ENCODE measurements around the gene PRSS50.

DNA sequence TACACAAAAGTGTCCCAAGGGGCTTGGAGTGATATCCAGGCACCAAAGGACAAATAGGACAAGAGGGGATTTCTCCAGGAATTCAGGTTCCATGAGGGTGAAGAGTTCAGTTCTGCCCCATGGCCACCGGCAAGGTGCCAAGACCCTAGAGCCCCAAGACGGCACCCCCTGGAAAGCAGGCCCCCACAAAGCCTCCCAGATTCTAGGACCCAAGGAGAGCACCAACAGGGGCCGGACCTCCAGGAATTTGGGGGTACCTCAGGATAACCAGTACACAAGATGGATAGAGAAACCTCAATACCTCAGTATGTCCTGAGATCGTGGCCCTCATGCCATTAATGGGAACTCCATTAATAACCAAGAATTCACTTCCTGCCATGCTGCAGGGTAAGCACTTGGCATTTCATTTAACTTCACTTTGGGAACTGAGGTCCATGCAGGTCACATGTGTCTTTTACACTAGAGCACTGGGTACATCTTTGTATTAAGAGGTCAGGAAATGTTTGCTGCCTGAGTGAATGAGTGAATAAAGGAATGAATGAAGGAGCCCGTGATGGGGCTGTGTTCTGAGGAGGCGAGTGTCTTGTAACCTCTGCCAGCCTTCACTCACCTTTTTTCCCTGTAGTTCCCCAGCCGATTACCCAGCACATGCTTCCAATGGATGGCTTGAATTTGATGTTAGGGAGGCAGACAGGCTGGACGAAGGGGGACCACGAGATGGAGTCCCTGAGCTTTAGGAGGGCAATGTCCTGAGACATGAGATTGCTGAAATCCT, 15.5 kb upstream of the PRSS50 start:
- TF ChIP-seq, protein P1, sequence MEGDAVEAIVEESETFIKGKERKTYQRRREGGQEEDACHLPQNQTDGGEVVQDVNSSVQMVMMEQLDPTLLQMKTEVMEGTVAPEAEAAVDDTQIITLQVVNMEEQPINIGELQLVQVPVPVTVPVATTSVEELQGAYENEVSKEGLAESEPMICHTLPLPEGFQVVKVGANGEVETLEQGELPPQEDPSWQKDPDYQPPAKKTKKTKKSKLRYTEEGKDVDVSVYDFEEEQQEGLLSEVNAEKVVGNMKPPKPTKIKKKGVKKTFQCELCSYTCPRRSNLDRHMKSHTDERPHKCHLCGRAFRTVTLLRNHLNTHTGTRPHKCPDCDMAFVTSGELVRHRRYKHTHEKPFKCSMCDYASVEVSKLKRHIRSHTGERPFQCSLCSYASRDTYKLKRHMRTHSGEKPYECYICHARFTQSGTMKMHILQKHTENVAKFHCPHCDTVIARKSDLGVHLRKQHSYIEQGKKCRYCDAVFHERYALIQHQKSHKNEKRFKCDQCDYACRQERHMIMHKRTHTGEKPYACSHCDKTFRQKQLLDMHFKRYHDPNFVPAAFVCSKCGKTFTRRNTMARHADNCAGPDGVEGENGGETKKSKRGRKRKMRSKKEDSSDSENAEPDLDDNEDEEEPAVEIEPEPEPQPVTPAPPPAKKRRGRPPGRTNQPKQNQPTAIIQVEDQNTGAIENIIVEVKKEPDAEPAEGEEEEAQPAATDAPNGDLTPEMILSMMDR (IDR thresholded peaks at IDR 0.05 in 8 of 11, conservative IDR thresholded peaks at IDR 0.05 in 3 of 11): no peak
- TF ChIP-seq POLR2AphosphoS5 (IDR thresholded peaks at IDR 0.05) (no peak), POLR2A (IDR thresholded peaks at IDR 0.05) (no peak)
